WTC11 (cell line): ENCODE results near the gene ADAMTSL4. TPM values are rescaled to one million over a fixed set of nuclear protein-coding genes. Genes with fewer than 3 reads are reported as not detected.

Source experiments
- ATAC-seq: fragments of 200-7000 bp; cut with Tn5 transposase; 2 replicates; pipeline ENCODE4 v1.10.0; 2021; ENCODE audit warnings: mild to moderate bottlenecking, moderate library complexity
- CTCF ChIA-PET: fragments of 300-600 bp; sonication (Branson Sonifier 250); formaldehyde crosslinking; loops from one replicate; lab custom pipeline; 2021; ENCODE audit warnings: antibody characterized with exemption; lab: Charles Lee
- POLR2A ChIA-PET: fragments of 350-600 bp; sonication (Branson Sonifier 250); formaldehyde crosslinking; loops from one replicate; lab custom pipeline; 2021; ENCODE audit warnings: antibody characterized with exemption; lab: Charles Lee
- DNase-seq: peaks from one replicate; pipeline ENCODE4 v3.0.0; 2021; ENCODE audit warnings: low spot score
- H3K27ac Mint-ChIP-seq: 2 replicates; pipeline ENCODE4 v1.8.0; 2021; ENCODE audit warnings: mixed read lengths
- H3K27me3 Mint-ChIP-seq: 2 replicates; pipeline ENCODE4 v1.8.0; 2021; ENCODE audit warnings: low read depth, mild to moderate bottlenecking, moderate library complexity, mixed read lengths
- H3K36me3 Mint-ChIP-seq: 2 replicates; pipeline ENCODE4 v1.8.0; 2021; ENCODE audit warnings: mixed read lengths
- H3K4me1 Mint-ChIP-seq: 2 replicates; pipeline ENCODE4 v1.8.0; 2022; ENCODE audit warnings: mixed read lengths
- H3K4me3 Mint-ChIP-seq: 2 replicates; pipeline ENCODE4 v1.8.0; 2021; ENCODE audit warnings: mild to moderate bottlenecking, moderate library complexity, mixed read lengths
- H3K9me3 Mint-ChIP-seq: 2 replicates; pipeline ENCODE4 v1.8.0; 2021; ENCODE audit warnings: mixed read lengths
- CDX4 ChIP-seq: fragments of 250-450 bp; sonication (Bioruptor Pico); IDR thresholded peaks from 2 replicates; pipeline ENCODE4 v1.9.0; 2021; ENCODE audit warnings: moderate library complexity, mild to moderate bottlenecking, inconsistent platforms, borderline replicate concordance
- CREB1 ChIP-seq: sonication (generic); formaldehyde crosslinking; IDR thresholded peaks from 2 replicates; pipeline ENCODE4 v1.8.0; 2023; ENCODE audit warnings: mild to moderate bottlenecking, missing genetic modification reagents
- E2F4 ChIP-seq: sonication (generic); formaldehyde crosslinking; IDR thresholded peaks from 2 replicates; pipeline ENCODE4 v1.8.1; 2022; ENCODE audit warnings: low read depth, mild to moderate bottlenecking, moderate library complexity, missing genetic modification reagents, borderline replicate concordance
- ELF4 ChIP-seq: sonication (generic); formaldehyde crosslinking; IDR thresholded peaks from 2 replicates; pipeline ENCODE4 v1.8.1; 2022; ENCODE audit warnings: low read depth, mild to moderate bottlenecking, moderate library complexity, missing genetic modification reagents
- ERG ChIP-seq: fragments of 250-450 bp; sonication (Bioruptor Pico); IDR thresholded peaks from 2 replicates; pipeline ENCODE4 v1.8.0; 2021; ENCODE audit warnings: mild to moderate bottlenecking
- ESRRA ChIP-seq: sonication (generic); formaldehyde crosslinking; IDR thresholded peaks from 2 replicates; pipeline ENCODE4 v1.8.1; 2022; ENCODE audit warnings: mild to moderate bottlenecking, missing genetic modification reagents, borderline replicate concordance
- ETV6 ChIP-seq: sonication (generic); formaldehyde crosslinking; IDR thresholded peaks from 2 replicates; pipeline ENCODE4 v1.8.1; 2022; ENCODE audit warnings: mild to moderate bottlenecking, missing genetic modification reagents
- HMGA2 ChIP-seq: fragments of 250-450 bp; sonication (Bioruptor Pico); IDR thresholded peaks from 2 replicates; pipeline ENCODE4 v1.4.0; 2021; ENCODE audit warnings: mild to moderate bottlenecking, moderate library complexity
- HMGXB4 ChIP-seq: sonication (generic); formaldehyde crosslinking; IDR thresholded peaks from 2 replicates; pipeline ENCODE4 v1.8.1; 2023; ENCODE audit warnings: mild to moderate bottlenecking, moderate library complexity, missing genetic modification reagents
- KAT7 ChIP-seq: sonication (generic); formaldehyde crosslinking; IDR thresholded peaks from 2 replicates; pipeline ENCODE4 v1.8.1; 2023; ENCODE audit warnings: missing genetic modification reagents, mild to moderate bottlenecking, borderline replicate concordance
- MXD4 ChIP-seq: fragments of 250-450 bp; sonication (Bioruptor Pico); IDR thresholded peaks from 2 replicates; pipeline ENCODE4 v1.8.0; 2021; ENCODE audit warnings: mild to moderate bottlenecking, moderate library complexity, borderline replicate concordance
- OVOL2 ChIP-seq: fragments of 250-450 bp; sonication (Bioruptor Pico); IDR thresholded peaks from 2 replicates; pipeline ENCODE4 v1.9.0; 2021; ENCODE audit warnings: mild to moderate bottlenecking, borderline replicate concordance
- PRDM15 ChIP-seq: sonication (generic); formaldehyde crosslinking; IDR thresholded peaks from 2 replicates; pipeline ENCODE4 v1.8.0; 2022; ENCODE audit warnings: missing genetic modification reagents
- PRRX2 ChIP-seq: fragments of 250-450 bp; sonication (Bioruptor Pico); IDR thresholded peaks from 2 replicates; pipeline ENCODE4 v1.8.0; 2021; ENCODE audit warnings: mild to moderate bottlenecking
- RORB ChIP-seq: fragments of 250-450 bp; sonication (Bioruptor Pico); IDR thresholded peaks from 2 replicates; pipeline ENCODE4 v1.9.0; 2021; ENCODE audit warnings: mild to moderate bottlenecking
- SOX15 ChIP-seq: fragments of 250-450 bp; sonication (Bioruptor Pico); IDR thresholded peaks from 2 replicates; pipeline ENCODE4 v1.9.0; 2021; ENCODE audit warnings: mild to moderate bottlenecking
- ZBTB21 ChIP-seq: sonication (generic); formaldehyde crosslinking; IDR thresholded peaks from 2 replicates; pipeline ENCODE4 v1.8.1; 2023; ENCODE audit warnings: mild to moderate bottlenecking, missing genetic modification reagents, borderline replicate concordance
- ZNF219 ChIP-seq: sonication (generic); formaldehyde crosslinking; IDR thresholded peaks from 2 replicates; pipeline ENCODE4 v1.8.0; 2023; ENCODE audit warnings: missing genetic modification reagents, mild to moderate bottlenecking, borderline replicate concordance
- ZNF512 ChIP-seq: sonication (generic); formaldehyde crosslinking; IDR thresholded peaks from 2 replicates; pipeline ENCODE4 v1.8.1; 2022; ENCODE audit warnings: missing genetic modification reagents, borderline replicate concordance
- total RNA-seq: library from RNA; stranded (reverse); gene quantifications from 3 replicates; pipeline ENCODE4 v1.2.3, GENCODE V29; 2021
- TF ChIP-seq, protein P1 (sequence below): sonication (generic); formaldehyde crosslinking; IDR thresholded peaks from 2 replicates; pipeline ENCODE4 v1.8.1; 2023; ENCODE audit warnings: mild to moderate bottlenecking, missing genetic modification reagents, moderate library complexity

ADAMTSL4 gene
- total RNA-seq, 1 experiment from 2014 or later, result 6.6 TPM

DNA sequence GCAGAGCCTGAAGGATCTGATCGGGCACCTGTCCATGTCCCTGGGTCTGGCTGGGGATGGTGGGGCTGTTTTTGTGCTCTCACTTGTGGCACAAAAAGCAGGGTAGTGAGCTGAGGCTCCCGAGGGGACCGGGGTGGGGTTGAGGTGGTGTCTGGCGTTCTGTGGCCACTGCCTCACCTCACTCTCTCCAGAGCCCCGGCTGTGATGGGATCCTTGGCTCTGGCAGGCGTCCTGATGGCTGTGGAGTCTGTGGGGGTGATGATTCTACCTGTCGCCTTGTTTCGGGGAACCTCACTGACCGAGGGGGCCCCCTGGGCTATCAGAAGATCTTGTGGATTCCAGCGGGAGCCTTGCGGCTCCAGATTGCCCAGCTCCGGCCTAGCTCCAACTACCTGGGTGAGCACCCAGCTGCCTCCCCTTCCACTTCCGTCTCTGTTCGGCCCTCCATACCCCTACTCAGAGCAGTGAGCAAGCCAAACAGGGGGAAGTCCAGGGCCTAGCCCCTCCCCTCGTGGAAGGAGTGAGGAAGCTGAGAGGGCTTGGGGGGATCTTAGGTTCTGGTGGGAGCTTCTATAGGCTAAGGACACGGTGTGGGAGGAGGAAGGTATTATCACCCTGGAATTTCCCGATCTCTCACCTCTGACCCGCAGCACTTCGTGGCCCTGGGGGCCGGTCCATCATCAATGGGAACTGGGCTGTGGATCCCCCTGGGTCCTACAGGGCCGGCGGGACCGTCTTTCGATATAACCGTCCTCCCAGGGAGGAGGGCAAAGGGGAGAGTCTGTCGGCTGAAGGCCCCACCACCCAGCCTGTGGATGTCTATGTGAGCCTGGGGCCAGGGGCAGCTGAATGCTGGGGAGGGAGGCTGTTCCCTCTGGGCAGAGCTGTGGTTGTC lies 7.0 kb downstream of the ADAMTSL4 start:
- TF ChIP-seq CDX4 (CRISPR knock-in tag) (no peak), ZNF512 (CRISPR knock-in tag) (no peak), ZNF219 (no peak), E2F4 (CRISPR knock-in tag) (no peak), PRRX2 (CRISPR knock-in tag) (no peak), ERG (CRISPR knock-in tag) (no peak), HMGA2 (no peak), ZBTB21 (no peak), MXD4 (CRISPR knock-in tag) (no peak), KAT7 (CRISPR knock-in tag) (no peak), OVOL2 (CRISPR knock-in tag) (no peak)
- TF ChIP-seq, protein P1, sequence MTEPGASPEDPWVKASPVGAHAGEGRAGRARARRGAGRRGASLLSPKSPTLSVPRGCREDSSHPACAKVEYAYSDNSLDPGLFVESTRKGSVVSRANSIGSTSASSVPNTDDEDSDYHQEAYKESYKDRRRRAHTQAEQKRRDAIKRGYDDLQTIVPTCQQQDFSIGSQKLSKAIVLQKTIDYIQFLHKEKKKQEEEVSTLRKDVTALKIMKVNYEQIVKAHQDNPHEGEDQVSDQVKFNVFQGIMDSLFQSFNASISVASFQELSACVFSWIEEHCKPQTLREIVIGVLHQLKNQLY, result no peak
- TF ChIP-seq, all 79 proteins: peak for 0
- DNase-seq (no peak), ATAC-seq (no peak)
- Mint-ChIP-seq H3K27ac (peak overlapping the region; percentile 70; the same call in 1 of the 2 replicates), H3K27me3 (peaks cover 5% of the 10 kb centered on the region), H3K9me3 (no peaks in the 10 kb centered on the region), H3K4me1 (peaks cover 34% of the 10 kb centered on the region), H3K36me3 (peaks cover 4% of the 10 kb centered on the region; the same call in 1 of the 2 replicates), H3K4me3 (no peak overlapping the region)
- ChIA-PET POLR2A (interaction anchor here (1.1 kb wide), 1 partner anchor 47 kb away, joined by 3 read pairs; no protein-coding TSS in a partner anchor), CTCF (interaction anchor here (0.9 to 7.9 kb wide), 2 partner anchors 21 to 179 kb away, joined by 3 to 144 read pairs; no protein-coding TSS in a partner anchor)

DNA sequence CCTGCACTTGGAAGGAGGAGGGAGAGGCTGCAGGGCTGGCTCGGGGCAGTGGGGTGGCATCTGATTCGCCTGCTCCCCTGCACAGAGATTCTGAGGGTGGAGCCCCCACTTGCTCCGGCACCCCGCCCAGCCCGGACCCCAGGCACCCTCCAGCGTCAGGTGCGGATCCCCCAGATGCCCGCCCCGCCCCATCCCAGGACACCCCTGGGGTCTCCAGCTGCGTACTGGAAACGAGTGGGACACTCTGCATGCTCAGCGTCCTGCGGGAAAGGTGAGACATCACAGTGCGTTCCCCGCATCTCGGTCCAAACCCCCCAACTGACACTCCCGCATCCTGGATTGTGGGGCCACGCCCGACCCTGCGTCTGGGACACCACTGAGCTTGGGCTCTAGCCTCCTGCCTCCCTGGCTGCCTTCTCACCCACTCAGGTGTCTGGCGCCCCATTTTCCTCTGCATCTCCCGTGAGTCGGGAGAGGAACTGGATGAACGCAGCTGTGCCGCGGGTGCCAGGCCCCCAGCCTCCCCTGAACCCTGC lies 7.9 kb downstream of the ADAMTSL4 start:
- DNase-seq, result no peak
- Mint-ChIP-seq H3K27me3 (no peaks in the 10 kb centered on the region), H3K27ac (no peak overlapping the region), H3K4me3 (no peak overlapping the region), H3K4me1 (peaks cover 29% of the 10 kb centered on the region), H3K36me3 (peaks cover 4% of the 10 kb centered on the region; the same call in 1 of the 2 replicates), H3K9me3 (no peaks in the 10 kb centered on the region)
- POLR2A ChIA-PET, result interaction anchor here (1.1 kb wide), 1 partner anchor 48 kb away, joined by 3 read pairs; no protein-coding TSS in a partner anchor
- CTCF ChIA-PET, result interaction anchor here (5.7 to 7.9 kb wide), 2 partner anchors 7 to 22 kb away, joined by 97 to 144 read pairs; partner anchors contain the start of gene ADAMTSL4
- no peak for ATAC-seq
- TF ChIP-seq RORB (CRISPR knock-in tag), result no peak
- no peak for TF ChIP-seq SOX15 (CRISPR knock-in tag)
- TF ChIP-seq PRDM15 (CRISPR knock-in tag), result no peak
- no peak for TF ChIP-seq ESRRA (CRISPR knock-in tag)
- TF ChIP-seq ELF4, result no peak
- no peak for TF ChIP-seq ERG (CRISPR knock-in tag)
- TF ChIP-seq HMGXB4, result no peak
- no peak for TF ChIP-seq ETV6 (CRISPR knock-in tag)
- no peak for TF ChIP-seq CREB1 (CRISPR knock-in tag)
